HK-2 (cell line): ENCODE data around the gene MYZAP.

ENCODE experiments used
- DNase-seq: peaks from one replicate; pipeline ENCODE4 v3.0.0-alpha.2; 2018; ENCODE audit not compliant: unreplicated experiment

Gene MYZAP

DNA sequence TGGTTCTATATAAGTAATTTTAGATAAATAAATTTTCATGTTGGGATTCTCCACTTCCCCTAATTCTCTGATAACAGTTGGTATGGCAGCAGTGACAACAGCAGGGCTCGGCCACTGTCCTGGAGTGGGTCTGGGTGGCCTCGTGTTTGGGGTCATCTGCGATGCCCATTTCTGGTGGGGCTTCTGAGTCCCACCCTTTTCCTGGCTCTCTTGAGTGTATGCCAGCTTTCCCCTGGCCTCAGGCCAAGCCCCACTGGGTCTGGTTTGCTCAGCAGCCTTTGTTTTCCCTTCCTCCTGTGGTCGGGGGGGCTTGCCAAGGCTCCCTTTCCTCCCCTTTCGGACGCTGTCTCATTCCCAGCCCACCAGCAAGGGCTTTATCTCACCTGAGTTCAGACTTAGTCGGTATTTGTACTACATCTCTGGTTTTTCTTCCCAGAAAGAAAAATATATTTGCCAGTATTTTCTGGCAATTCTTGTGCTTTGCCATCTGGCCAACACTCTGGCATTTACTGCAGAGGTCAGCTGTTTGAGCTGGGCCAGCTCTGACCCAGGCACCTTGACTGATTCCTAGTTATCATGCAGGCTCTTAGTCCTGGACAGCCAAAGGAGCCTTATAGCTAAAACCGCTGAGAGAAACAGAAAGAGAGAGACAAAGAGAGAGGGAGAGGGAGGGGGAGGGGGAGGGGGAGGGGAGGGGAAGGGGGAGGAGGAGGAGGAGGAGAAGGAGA lies 35.2 kb downstream of the MYZAP start:
- no peak for DNase-seq

DNA sequence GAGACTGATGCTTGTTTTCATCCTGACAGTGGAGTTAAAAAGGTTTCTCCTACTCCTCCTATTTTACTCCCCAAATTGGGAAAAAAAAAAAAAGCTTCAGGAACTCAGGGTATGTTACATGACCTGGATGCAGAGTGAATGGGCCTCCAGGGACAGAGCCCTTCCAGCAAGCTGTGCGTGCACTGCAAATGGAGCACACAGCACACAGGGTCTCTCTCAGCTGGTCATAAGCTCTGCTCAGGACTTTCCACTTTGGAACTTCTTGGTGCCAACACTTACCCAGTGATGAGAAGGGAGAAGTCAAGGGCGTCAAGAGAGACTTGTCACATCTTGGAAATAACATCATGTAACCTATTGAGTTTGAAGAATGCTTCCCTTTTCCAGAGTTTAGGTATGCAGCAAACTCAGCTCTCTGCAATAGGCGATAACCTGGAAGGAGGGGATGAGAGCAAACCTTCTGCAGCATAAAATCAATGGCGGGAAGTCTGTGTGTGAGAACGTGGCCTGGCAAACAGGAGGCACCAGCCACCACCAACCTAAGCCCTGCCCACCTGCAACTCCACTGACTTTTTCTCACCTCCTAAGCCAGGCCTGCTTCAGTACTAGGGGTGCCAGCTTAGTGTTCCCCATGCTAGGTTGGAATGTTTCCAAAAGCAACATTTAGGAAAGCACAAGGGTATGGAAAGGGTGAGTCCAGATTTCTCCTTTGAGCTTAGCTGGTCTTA lies 39.8 kb downstream of the MYZAP start:
- DNase-seq: no peak

DNA sequence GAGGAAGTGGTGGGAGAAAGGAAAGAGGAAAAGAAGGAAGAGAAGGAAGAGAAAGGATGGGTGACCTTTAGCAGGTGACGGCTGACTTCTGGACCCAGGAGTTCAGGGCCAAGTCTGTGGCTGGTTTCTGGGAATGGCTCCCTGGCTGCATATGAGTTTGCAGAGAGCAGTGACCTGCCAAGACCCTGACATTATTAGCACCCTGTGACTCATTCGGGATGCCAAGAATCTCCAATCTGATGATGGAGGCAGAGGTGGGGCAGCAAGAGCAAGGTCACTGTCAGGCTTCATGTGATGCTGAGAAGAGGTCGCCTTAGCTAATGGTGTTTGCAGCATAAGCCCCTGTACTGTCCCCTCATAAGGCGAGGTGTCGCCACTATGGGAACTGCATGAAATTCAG lies 42.6 kb downstream of the MYZAP start:
- no peak for DNase-seq

DNA sequence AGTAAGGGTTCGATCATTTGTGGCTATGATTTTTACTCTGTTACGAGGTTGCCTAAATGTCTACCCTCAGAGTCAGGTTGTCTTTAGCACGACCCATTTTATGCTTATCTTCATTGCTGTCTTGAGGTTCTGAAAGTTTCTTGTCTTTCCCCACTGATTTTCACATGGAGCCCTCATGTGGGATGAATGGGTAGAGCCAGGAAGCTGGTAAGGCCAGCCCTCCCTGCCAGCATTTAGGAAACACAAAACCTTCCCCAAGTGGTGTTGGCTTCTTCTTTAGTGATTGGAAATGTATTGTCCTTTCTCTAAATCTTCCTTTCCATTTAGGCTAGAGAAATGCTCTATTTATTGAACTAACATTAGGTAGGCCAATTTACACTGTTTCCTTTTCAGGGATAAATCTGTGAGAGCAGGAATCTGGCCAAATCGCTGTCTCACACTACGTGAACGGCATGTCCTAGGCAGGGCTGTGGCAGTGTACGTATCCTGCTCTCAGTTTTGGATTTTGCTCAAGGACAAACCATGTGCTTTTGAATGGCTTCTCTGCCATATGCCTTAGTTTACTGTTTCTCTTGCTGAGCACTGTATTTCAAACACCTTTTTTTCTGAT lies 43.7 kb downstream of the MYZAP start:
- no peak for DNase-seq

DNA sequence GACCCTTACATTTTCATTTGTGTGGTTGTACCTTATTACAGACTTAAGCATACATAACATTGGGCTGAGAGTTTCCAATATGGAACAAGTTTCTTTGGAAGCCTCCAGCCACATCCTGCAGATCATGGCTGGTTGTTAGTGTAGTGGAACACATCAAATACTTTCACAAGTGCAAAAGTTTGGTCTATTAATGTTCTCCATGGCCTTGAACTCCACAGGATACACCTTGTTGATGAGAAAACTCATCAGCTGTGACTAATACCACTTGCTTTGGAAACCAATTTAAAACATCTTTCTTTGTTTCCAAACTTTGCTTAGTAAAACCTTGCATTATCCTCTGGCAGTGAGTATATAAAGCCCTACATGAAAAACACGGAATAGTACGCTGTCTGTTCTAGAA lies 46.1 kb downstream of the MYZAP start:
- no peak for DNase-seq

DNA sequence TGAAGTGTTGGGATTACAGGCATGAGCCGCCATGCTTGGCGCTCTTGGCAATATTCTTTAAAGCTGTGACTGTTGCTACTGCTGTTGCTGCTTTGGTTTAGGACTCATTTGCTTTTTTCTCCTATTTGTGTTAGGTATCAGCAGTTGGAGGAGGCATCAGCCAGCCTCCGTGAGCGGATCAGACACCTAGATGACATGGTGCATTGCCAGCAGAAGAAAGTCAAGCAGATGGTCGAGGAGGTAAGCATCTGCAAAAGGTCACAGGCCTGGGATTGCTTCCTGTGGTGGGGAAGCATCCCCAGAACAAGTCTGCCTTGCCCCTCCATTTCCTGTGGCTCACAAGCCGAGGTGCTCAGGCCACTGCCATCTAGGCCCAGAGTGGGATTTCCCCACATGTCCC lies 47.6 kb downstream of the MYZAP start:
- DNase-seq: no peak

DNA sequence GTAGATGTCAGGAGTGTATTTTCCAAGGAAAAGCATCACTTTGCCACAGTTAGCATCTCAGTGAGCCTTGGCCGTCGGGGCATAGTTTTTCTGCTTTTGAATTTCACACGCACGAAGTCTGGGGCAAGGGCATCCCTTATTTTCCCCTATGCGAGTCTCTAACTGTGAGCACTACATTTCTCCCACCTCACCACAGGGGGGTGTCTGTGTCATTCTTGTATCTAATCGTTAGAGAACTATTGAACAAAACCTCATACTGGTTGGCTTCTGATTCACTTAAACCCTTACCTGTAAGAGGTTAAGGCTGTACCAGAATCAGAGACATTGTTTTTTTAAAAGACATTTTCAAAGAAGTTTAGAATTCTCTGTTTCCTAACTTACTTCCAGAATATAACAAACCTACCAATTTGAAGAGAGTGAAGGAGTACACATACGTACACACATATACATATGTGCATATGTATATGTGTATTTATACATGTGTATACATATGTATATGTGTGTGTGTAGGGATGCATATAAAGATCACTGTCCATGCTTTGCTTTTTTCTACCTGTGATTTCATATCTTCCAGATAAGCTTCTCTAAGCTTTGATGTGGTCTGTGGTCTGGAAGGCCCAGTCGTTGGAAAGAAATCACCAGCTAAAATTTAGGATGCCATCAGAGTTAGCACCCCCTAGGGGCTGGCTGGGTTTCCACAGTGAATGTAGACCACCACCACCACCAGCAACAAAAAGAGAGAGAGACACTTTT lies 49.4 kb downstream of the MYZAP start:
- DNase-seq: no peak

DNA sequence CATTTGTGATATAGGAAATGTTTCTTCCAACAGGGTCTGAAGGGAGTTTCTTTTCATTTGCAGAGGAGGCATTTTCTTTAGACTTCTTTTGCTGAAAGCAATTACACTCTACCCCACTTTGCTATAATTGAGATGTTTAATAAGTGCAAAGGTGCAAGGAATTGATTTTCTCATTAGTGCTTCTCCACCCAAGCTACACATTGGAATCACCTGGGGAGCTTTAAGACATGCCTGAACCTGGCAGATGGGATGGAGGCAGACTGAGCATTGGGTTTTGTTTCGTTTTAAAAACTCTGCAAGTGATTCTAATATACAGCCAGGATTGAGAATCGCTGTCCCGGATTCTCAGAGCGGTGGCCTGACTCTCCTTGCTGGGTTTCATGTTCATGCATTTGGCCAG lies 52.1 kb downstream of the MYZAP start:
- DNase-seq: no peak

DNA sequence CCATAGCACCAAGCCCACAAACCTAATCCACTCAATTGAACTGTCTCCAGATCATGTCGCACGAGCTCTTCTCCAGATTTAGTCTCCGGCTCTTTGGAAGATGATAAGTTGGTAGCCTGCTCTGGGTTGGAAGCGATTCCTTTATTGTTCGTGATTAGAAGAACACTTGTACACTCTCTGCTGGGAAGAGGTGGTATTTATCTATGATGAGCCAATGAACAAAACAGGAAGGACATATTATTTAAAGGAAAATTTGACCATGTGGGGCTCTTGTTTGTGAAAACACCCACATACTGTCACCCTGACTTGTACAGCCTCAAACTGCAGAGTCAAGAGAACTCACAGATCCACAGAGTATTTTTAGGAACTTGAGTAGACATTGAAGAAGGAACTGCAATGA lies 54.4 kb downstream of the MYZAP start:
- no peak for DNase-seq

DNA sequence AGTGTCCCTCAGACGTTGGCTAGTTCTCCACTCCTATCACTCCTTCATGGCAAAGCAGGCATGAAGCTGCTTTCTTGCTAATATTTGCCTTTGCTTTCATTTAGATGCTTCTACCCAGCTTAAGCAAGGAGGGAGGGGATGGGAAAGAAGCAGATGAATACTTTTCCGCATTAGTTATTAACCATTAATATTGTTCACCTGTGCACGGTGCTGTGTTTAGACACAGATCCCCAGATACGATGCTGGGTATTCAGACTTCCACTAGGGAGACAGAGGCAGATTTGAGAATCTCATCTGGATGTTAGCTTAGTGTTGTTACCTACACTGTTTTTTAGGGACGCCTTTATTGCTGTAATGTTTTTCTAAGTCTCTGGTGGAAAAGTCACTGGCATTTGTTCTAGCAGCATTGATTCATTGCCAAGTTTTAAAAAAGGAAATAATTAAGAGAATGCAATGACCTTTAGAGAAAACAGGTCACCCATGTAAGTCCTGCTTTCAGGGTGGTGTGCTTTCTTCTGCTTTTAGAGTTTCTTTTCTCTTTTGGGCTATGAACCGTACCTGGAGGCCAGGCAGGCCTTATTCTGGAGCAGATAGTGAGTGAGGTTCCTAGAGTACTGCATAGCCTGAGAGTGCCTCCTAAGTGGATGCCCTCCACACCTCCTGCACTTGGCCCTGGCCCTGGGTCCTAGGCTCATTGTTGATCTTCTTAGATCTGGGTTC lies 55.5 kb downstream of the MYZAP start:
- DNase-seq: no peak

DNA sequence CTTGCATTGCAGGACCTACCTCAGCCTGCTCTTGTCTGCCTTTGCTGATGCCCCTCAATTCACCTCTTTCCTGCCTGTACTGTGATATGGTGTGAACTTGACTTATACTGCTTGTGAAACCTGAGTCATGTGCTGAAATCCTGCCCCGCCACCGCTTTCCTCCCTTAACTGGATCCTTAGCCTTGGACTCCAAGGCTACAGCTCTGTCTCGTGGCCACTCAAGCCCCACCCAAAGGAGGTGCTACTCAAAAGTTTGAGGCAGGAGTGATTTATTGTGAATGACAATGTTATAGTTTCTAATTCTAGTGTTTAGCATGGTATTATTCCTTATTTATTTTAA lies 56.1 kb downstream of the MYZAP start:
- no peak for DNase-seq

DNA sequence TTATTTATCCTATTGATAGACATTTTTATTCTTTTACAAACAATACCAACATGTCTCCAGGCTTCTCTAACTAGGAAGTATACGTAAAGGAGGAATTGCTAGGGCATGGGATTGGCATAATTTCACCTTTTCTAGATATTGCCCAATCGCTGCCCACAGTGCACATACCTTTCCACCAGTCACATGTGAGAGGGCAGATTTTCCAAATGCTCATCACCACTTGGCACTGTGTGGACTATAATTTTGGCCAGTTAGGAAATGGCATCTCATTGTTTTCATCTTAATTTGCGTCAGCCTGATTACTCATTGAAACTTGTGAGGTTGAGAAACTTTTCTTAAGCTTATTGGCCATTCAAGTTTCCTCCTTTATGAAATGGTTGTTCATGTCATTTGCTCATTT lies 57.4 kb downstream of the MYZAP start:
- DNase-seq: no peak

DNA sequence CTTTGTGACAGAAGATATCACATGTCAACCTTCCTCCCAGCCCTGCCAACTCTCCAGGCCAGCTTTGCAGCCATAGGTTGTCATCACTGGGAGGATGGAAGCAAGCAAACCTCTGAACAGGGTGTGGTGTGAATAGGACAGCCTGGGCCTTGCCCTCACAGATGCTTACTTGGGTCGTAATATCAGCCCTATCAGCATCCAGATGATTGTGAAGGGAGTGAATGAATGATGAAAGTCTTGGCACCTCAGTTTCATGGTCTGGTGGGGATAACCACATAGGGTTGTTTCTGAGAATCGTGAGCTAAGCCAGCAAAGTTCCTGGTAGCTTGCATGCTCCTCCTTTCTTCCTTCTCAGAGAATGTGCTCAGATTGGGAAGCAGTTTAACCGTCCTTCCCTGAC lies 59.7 kb downstream of the MYZAP start:
- no peak for DNase-seq

DNA sequence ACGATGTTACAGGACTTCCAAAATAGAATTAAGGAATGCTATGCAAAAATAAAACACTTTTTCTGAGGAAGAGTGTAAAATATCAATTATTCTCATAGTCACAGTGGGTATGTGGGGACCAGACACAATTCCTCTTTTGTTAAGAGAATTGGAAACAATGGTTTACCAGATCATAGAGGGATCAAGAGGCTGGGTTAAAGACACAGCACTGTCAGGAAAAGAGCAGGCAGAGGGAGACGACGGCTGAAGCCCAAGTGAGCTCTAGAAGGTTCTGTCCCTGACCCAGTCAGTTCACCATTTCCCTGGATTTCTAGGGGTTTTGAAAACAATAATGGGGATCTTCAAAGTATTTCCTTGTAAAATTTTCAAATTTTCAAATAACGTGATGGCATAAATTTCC lies 60.8 kb downstream of the MYZAP start:
- no peak for DNase-seq

DNA sequence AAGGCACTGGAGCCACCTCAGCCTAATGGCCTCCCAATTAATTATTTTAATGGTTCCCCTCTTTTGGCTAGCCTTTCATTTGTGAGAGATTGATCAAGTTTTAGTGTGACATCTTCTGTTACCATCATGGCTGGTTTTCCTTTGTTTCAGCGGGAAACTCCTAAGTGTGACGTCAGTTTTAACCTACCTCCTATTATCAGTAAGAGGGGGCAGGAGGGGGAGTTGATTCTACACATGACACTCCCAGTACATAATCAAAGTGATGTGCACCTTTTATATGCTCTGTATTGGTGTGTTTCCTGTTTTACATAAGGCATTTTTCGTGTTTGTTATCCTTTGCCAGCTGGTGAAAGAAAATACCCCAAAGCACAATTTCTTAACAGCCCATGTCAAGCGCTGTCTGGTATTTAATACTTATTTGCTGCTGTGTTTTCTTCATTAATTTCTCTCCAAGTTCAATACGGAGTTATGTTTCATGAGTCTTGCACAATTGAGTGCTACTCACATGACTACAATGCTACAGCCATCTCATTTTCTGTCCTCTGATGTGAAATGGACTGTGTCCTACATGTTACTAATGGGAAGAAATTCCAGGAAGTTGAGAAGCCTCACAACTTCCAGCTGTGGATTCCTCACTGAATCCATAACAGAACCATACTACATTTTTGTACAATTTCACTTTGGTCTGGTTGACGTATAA lies 62.6 kb downstream of the MYZAP start:
- no peak for DNase-seq

DNA sequence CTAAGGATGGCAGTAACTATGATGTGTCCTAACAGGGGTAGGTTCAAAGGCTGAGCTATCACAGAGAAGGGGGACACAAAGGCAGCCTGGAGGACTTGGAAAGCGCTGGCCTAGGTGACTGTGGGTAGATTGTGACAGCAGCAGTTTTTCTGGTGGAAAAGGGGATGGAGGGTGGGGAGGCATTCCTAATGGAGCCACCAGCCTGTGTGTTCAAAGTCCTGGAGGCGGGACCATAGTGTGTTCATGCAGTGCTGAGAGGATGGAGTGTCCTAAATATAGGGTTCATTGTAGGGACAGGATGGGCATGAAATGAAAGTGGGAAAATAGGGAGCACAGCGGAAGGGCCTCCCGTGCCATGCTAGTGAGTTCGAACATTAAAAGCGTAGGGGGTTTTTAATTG lies 63.3 kb downstream of the MYZAP start:
- no peak for DNase-seq

DNA sequence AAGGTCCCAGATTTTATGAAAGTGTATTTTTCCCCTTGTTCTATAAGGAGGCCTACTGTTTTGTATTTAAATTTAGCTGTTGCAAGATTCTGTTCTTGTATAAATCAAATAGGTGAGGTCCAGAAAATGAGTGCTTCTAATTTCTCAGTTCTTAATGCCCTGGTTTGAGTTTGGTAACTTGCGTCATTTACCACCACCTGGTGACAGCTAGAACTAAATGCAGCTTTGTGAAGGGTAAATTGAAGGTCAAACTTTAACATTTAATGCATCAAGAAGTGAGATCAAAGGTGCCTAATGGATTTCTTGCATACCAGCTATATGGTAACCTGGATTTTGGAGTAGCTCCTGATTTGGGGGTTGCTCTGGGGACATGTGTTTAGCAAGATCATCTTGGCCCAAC lies 64.1 kb downstream of the MYZAP start:
- no peak for DNase-seq

DNA sequence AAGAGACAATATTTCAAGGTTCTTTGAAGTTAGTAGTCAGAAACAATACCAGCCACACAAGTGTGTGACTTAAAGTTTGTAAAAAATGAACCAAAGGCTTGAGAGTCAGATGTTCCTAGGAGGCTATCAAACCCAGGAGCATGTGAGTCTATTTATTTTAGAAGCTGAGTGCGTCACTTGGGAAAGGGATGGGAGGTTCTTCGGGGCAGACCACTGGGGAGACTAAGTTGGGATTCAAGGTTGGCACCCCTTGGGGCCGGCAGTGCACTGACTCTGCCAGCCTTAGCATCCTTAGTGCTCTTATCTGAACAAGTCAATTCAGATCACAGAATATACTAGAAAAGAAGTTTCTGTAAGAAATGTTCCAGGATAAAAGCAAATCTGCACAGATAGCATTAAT lies 64.7 kb downstream of the MYZAP start:
- no peak for DNase-seq

DNA sequence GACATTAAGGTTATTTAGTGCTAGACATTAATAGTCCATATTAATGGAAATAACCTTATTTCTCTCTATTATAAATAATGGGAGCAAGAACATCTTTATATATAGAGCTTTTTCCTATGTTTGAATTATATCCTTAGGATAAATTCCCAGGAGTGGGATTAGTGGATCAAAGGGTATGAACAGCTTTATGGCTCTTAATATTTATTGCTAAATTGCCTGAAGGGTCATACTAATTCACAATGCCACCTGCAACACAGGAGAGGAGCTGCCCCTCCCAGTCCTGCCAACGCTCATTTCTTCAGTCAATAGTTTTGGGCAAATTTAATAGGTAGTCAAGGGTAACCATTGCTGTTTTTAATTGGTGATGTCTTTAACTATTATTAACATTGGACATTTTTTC lies 65.9 kb downstream of the MYZAP start:
- no peak for DNase-seq

DNA sequence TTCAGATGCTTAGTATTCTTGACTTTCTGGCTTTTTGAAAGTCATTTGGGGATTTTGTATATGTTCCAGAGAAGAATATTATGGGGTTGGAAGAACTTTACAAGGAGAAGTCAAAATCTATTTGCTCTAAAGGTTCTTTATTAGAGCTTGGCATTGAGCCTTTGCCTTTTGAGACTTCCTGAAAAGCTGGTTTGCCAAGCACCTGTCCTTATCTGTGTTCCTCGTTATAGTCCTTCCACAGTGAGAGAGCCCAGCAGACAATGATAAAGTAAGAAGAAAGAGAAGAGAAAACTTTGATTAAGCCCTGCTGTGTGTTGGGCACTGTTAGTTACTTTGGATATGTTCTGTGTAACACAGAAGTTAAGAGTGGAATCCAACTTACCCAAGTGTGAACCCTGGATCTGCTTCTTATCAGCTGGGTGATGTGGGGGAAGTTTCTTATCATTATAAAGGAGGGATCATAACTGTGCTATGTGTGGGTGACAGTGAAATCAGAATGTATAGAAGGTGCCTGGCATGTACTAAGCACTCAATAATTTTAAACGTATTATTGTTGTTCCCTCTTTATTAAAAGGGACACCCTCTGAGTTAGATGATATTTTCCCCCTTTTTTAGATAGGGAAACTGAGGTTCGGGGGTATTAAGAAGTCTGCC lies 70.5 kb downstream of the MYZAP start:
- DNase-seq: no peak

DNA sequence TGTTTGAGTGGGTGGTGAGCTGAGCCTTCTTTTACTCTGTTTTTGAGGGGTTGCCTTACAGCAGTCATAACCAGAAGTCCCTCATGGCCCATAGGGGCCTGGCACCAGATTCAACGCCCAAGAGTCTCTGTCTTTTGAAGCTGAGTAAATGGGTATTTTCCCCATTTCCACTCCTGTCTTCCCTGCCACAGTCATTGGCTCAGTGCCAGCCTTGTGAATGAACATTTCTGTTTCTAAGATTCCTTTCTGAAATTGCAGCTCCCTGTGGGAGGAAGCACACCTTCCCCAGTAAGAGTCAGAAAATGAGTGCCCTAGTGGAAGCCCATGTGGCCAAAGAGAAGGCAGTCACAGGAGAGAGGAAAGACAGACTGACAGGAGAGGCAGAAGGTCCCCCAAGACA lies 71.1 kb downstream of the MYZAP start:
- no peak for DNase-seq
